GM12878 (cell line): ENCODE data around the gene ZFHX2. TPM values are rescaled to one million over a fixed set of nuclear protein-coding genes. Genes with fewer than 3 reads are reported as not detected.

ENCODE experiments used
- ATAC-seq: fragments of 200-7000 bp; cut with Tn5 transposase; 3 replicates; pipeline ENCODE4 v1.9.1; 2020; ENCODE audit warnings: mild to moderate bottlenecking, moderate library complexity
- BruUV-seq: library from RNA; stranded (reverse); fragments of 400-500 nt; replicated peaks from 2 replicates; lab custom pipeline; 2021; lab: Mats Ljungman, UMichigan
- CTCF ChIA-PET: fragments of 300-600 bp; sonication (Branson Sonifier 250); formaldehyde crosslinking; extraction: SDS; loops from one replicate; lab custom pipeline; 2021; ENCODE audit warnings: inconsistent platforms; lab: Yijun Ruan, JAX
- POLR2A ChIA-PET: fragments of 350-600 bp; formaldehyde crosslinking; extraction: SDS; loops from one replicate; lab custom pipeline; 2021; ENCODE audit warnings: inconsistent platforms; lab: Charles Lee
- RAD21 ChIA-PET: fragments of 300-600 bp; sonication (Branson Sonifier 250); formaldehyde crosslinking; loops from one replicate; lab custom pipeline; 2023; ENCODE audit warnings: antibody characterized with exemption; ENCODE audit not compliant: unreplicated experiment; lab: Charles Lee
- SMC1A ChIA-PET: fragments of 300-600 bp; sonication (Branson Sonifier 250); formaldehyde crosslinking; loops from one replicate; lab custom pipeline; 2023; ENCODE audit not compliant: unreplicated experiment, uncharacterized antibody; lab: Charles Lee
- DNase-seq: peaks from one replicate; pipeline ENCODE4 v3.0.0-alpha.2; 2011; ENCODE audit warnings: low read depth, low spot score
- FAIRE-seq: peaks from 3 replicates; lab custom pipeline; 2011; peaks lifted over from hg19 to GRCh38; lab: Jason Lieb, UNC
- H2AFZ ChIP-seq: 2 replicates; pipeline ENCODE4 v1.6.0; 2011; ENCODE audit warnings: low read depth, low read length, control low read depth; ENCODE audit not compliant: control insufficient read depth
- H3K27ac ChIP-seq: 2 replicates; pipeline ENCODE4 v1.5.1; 2011; ENCODE audit warnings: control low read depth; ENCODE audit not compliant: control insufficient read depth, insufficient read depth
- H3K27me3 ChIP-seq, 2 experiments: replicated peaks in 1 of 2; 2 replicates each; pipeline versions ENCODE4 v1.6.0 to v1.6.1; 2011; ENCODE audit warnings: low read length in 1 of 2; ENCODE audit not compliant: control insufficient read depth in 2 of 2, insufficient read depth in 2 of 2
- H3K36me3 ChIP-seq, 2 experiments: 2 replicates each; pipeline ENCODE4 v1.5.1; 2011; ENCODE audit warnings: low read length in 1 of 2; ENCODE audit not compliant: control insufficient read depth in 2 of 2, insufficient read depth in 2 of 2
- H3K4me1 ChIP-seq: 2 replicates; pipeline ENCODE4 v1.6.1; 2011; ENCODE audit warnings: mild to moderate bottlenecking, low read length, moderate library complexity, mixed read lengths; ENCODE audit not compliant: control insufficient read depth, insufficient read depth
- H3K4me2 ChIP-seq: 2 replicates; pipeline ENCODE4 v1.6.0; 2011; ENCODE audit warnings: control low read depth; ENCODE audit not compliant: control insufficient read depth, insufficient read depth
- H3K4me3 ChIP-seq: fragments of 200-600 bp; sonication (generic); 2 replicates; pipeline ENCODE4 v1.5.1; 2016
- H3K79me2 ChIP-seq: 2 replicates; pipeline ENCODE4 v1.6.0; 2011; ENCODE audit warnings: low read length; ENCODE audit not compliant: control insufficient read depth, insufficient read depth
- H3K9ac ChIP-seq: 2 replicates; pipeline ENCODE4 v1.8.0; 2011; ENCODE audit warnings: low read length, control low read depth, mixed read lengths; ENCODE audit not compliant: control insufficient read depth, insufficient read depth
- H3K9me3 ChIP-seq: replicated peaks from 3 replicates; pipeline ENCODE4 v1.5.1; 2011; ENCODE audit warnings: mild to moderate bottlenecking, low read length; ENCODE audit not compliant: control insufficient read depth, insufficient read depth
- H4K20me1 ChIP-seq: 2 replicates; pipeline ENCODE4 v1.6.0; 2011; ENCODE audit not compliant: control insufficient read depth, insufficient read depth
- BHLHE40 ChIP-seq, 2 experiments: fragments of 450-650 bp in 1 of 2; IDR thresholded peaks; 2 replicates each; pipeline ENCODE4 v1.6.1; 2011 to 2017; ENCODE audit warnings: low read depth in 2 of 2, borderline replicate concordance in 1 of 2, improper control_type of control experiment in 1 of 2, low read length in 1 of 2, mild to moderate bottlenecking in 1 of 2
- BRCA1 ChIP-seq: IDR thresholded peaks from 2 replicates; pipeline ENCODE4 v1.6.1; 2011; ENCODE audit warnings: low read depth, low read length, improper control_type of control experiment
- CBX3 ChIP-seq: fragments of 200-600 bp; sonication (generic); IDR thresholded peaks from 2 replicates; pipeline ENCODE4 v1.6.1; 2016; ENCODE audit warnings: low read depth, borderline replicate concordance
- DPF2 ChIP-seq: fragments of 450-650 bp; IDR thresholded peaks from 2 replicates; pipeline ENCODE4 v1.6.1; 2017; ENCODE audit warnings: mild to moderate bottlenecking
- FOS ChIP-seq: IDR thresholded peaks from 3 replicates; pipeline ENCODE4 v1.6.1; 2011; ENCODE audit warnings: borderline replicate concordance; ENCODE audit not compliant: insufficient read length; ENCODE audit errors: extremely low read depth
- IKZF1 ChIP-seq: fragments of 450-650 bp; conservative IDR thresholded peaks from 2 replicates; pipeline ENCODE4 v1.6.1; 2017; ENCODE audit warnings: antibody characterized with exemption, mild to moderate bottlenecking
- IRF4 ChIP-seq: IDR thresholded peaks from 2 replicates; pipeline ENCODE4 v1.6.1; 2011; ENCODE audit warnings: low read depth, low read length
- JUNB ChIP-seq: IDR thresholded peaks from 2 replicates; pipeline ENCODE4 v1.6.1; 2016; ENCODE audit warnings: antibody characterized with exemption, mild to moderate bottlenecking
- NBN ChIP-seq: fragments of 450-650 bp; IDR thresholded peaks from 2 replicates; pipeline ENCODE4 v1.6.1; 2016
- PAX8 ChIP-seq: fragments of 450-650 bp; IDR thresholded peaks from 2 replicates; pipeline ENCODE4 v1.6.1; 2017; ENCODE audit warnings: mild to moderate bottlenecking, moderate library complexity
- SUPT20H ChIP-seq: IDR thresholded peaks from 2 replicates; pipeline ENCODE4 v1.6.1; 2011; ENCODE audit warnings: low read depth, mild to moderate bottlenecking, low read length, moderate library complexity, borderline replicate concordance; ENCODE audit not compliant: control insufficient read depth
- YBX1 ChIP-seq: fragments of 450-650 bp; IDR thresholded peaks from 2 replicates; pipeline ENCODE4 v1.6.1; 2016; ENCODE audit warnings: antibody characterized with exemption
- ZNF622 ChIP-seq: fragments of 450-650 bp; IDR thresholded peaks from 2 replicates; pipeline ENCODE4 v1.6.1; 2017; ENCODE audit warnings: mild to moderate bottlenecking, inconsistent platforms
- WGBS: methylation state at CpG from one replicate; pipeline ENCODE4 v1.1.6; 2016; ENCODE audit warnings: low lambda C conversion rate; ENCODE audit not compliant: insufficient replicate concordance, insufficient coverage; ENCODE audit errors: missing lambda C conversion rate; 5-methylcytosine and 5-hydroxymethylcytosine counted together
- in situ Hi-C: fragments of 300-500 bp; cut with MboI; formaldehyde crosslinking; loops from 9 replicates; pipeline ENCODE4 v1.14.3; 2018; ENCODE audit warnings: mixed read lengths
- intact Hi-C: fragments of 100-400 bp; cut with micrococcal nuclease; formaldehyde crosslinking; loops from one replicate; pipeline ENCODE4 v1.14.2; 2022; ENCODE audit not compliant: unreplicated experiment
- polyA plus RNA-seq, 11 experiments: library from polyadenylated mRNA; depleted of rRNA in 4 of 11; unstranded in 6 of 11; stranded (reverse) in 5 of 11; fragments of >200 nt; fragmentation: Nextera tagmentation in 4 of 11; fragmentation: Illumina TruSeq in 1 of 11; extraction: Ambion mirVana in 4 of 11; extraction: Trizol in 1 of 11; gene quantifications; 1 replicate in 1 of 11; 2 replicates in 10 of 11; pipeline versions ENCODE4 v1.2.1 to v1.2.3, GENCODE V29; 2011 to 2016; ENCODE audit warnings: inconsistent platforms in 2 of 11, missing spikeins in 2 of 11, low read depth in 1 of 11
- total RNA-seq, 4 experiments: library from RNA; depleted of rRNA in 3 of 4; stranded (reverse); fragments of >200 nt in 3 of 4; fragmentation: Illumina TruSeq in 1 of 4; extraction: Trizol in 1 of 4; gene quantifications; 2 replicates each; pipeline versions ENCODE4 v1.2.1 to v1.2.3, GENCODE V29; 2013 to 2021
- TF ChIP-seq, protein P1 (sequence below): fragments of 450-650 bp; IDR thresholded peaks from 2 replicates; pipeline ENCODE4 v1.6.1; 2017; ENCODE audit warnings: mild to moderate bottlenecking, moderate library complexity
- TF ChIP-seq, protein P2 (sequence below): IDR thresholded peaks from 2 replicates; pipeline ENCODE4 v1.6.1; 2012; ENCODE audit warnings: improper control_type of control experiment, low read depth, low read length; ENCODE audit not compliant: insufficient replicate concordance

The ZFHX2 gene
- total and polyA plus RNA-seq, 10 of the 15 experiments (the other 5 are each of a cell fraction or from before 2014, with no cell fraction given) = 0.27 to 2.2 (median 0.55) TPM

DNA sequence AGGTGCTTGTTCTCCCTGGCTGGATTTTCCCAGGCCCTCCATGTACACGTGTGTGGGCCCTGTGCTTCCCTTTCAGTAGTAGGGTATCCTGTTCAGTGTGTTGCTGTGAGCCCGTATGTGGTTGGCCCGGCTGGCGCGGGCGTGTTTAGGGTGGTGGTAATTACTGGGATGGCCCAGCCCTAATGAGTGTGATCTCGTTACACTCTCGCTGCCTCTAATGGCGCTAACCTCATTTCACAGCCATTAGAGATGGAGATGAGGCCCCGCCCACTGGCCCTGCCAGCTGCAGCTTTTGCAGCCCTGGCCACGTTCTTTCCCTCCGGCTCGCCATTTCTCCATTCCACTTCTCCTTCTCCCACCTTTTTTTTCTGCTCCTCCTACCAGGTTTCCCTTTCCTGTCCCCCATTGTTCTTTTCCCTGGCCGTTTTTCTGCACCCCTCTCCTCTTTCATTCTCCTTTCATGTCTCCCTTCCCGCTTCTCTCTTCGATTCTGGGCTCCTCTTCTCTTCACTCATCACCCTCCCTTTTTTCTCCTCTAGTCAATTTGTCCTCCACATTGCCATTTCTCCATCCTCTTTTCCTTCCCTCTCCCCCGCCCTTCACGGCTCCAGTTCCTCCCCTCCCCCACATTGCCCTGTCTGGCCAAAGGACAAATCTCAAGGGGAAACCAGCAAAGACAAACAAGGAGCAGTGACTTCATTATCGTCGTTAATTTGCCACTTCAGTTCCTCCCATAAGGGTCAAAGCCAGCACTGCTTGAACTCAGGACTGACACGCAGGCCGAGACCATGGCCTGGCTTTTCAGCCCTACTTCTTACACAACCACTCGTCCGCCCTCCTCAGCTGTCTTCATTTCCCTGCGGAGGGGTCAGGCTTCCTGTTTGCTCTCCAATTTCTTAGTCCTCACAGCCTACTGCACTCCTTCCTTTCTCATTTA, 6.8 kb downstream of the ZFHX2 start:
- CTCF ChIA-PET = interaction anchor here (11.4 kb wide), 1 partner anchor 16 kb away, joined by 131 read pairs; no protein-coding TSS in a partner anchor
- H3K4me3 ChIP-seq = no peak overlapping the region

More for the DNA sequence above, 6.8 kb downstream of the ZFHX2 start:
- RAD21 ChIA-PET = no interaction called here
- 83% methylated on average over 25 of the region's 25 CpGs for WGBS
- BruUV-seq = no TSS peak
- POLR2A ChIA-PET = interaction anchor here (0.6 kb wide), 1 partner anchor 840 kb away, joined by 4 read pairs; no protein-coding TSS in a partner anchor
- intact Hi-C loops = no loop called here
- SMC1A ChIA-PET = no interaction called here
- H3K9me3 ChIP-seq = no peaks in the 10 kb centered on the region
- no peaks in the 10 kb centered on the region for H3K79me2 ChIP-seq
- ATAC-seq (no peak), FAIRE-seq (no peak), DNase-seq (no peak)
- no peak overlapping the region for H3K4me2 ChIP-seq
- no peaks in the 10 kb centered on the region for H3K36me3 ChIP-seq
- in situ Hi-C loops = no loop called here
- no peaks in the 10 kb centered on the region for H3K4me1 ChIP-seq
- H2AFZ ChIP-seq = no peak overlapping the region
- H3K9ac ChIP-seq = no peak overlapping the region
- H4K20me1 ChIP-seq = no peaks in the 10 kb centered on the region
- H3K27ac ChIP-seq = no peak overlapping the region
- no peaks in the 10 kb centered on the region for H3K27me3 ChIP-seq
- no peak for TF ChIP-seq CBX3
- TF ChIP-seq JUNB = no peak
- no peak for TF ChIP-seq YBX1
- TF ChIP-seq IKZF1 = no peak
- TF ChIP-seq SUPT20H = no peak
- TF ChIP-seq BRCA1 = no peak
- no peak for TF ChIP-seq ZNF622
- no peak for TF ChIP-seq BHLHE40 (IDR thresholded peaks at IDR 0.05; ENCODE audit: borderline replicate concordance in 1 of 2, low read depth in 2 of 2, low read length in 1 of 2)
- TF ChIP-seq, protein P1, sequence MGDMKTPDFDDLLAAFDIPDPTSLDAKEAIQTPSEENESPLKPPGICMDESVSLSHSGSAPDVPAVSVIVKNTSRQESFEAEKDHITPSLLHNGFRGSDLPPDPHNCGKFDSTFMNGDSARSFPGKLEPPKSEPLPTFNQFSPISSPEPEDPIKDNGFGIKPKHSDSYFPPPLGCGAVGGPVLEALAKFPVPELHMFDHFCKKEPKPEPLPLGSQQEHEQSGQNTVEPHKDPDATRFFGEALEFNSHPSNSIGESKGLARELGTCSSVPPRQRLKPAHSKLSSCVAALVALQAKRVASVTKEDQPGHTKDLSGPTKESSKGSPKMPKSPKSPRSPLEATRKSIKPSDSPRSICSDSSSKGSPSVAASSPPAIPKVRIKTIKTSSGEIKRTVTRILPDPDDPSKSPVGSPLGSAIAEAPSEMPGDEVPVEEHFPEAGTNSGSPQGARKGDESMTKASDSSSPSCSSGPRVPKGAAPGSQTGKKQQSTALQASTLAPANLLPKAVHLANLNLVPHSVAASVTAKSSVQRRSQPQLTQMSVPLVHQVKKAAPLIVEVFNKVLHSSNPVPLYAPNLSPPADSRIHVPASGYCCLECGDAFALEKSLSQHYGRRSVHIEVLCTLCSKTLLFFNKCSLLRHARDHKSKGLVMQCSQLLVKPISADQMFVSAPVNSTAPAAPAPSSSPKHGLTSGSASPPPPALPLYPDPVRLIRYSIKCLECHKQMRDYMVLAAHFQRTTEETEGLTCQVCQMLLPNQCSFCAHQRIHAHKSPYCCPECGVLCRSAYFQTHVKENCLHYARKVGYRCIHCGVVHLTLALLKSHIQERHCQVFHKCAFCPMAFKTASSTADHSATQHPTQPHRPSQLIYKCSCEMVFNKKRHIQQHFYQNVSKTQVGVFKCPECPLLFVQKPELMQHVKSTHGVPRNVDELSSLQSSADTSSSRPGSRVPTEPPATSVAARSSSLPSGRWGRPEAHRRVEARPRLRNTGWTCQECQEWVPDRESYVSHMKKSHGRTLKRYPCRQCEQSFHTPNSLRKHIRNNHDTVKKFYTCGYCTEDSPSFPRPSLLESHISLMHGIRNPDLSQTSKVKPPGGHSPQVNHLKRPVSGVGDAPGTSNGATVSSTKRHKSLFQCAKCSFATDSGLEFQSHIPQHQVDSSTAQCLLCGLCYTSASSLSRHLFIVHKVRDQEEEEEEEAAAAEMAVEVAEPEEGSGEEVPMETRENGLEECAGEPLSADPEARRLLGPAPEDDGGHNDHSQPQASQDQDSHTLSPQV = no peak
- no peak for TF ChIP-seq DPF2
- TF ChIP-seq PAX8 = no peak
- TF ChIP-seq, protein P2, sequence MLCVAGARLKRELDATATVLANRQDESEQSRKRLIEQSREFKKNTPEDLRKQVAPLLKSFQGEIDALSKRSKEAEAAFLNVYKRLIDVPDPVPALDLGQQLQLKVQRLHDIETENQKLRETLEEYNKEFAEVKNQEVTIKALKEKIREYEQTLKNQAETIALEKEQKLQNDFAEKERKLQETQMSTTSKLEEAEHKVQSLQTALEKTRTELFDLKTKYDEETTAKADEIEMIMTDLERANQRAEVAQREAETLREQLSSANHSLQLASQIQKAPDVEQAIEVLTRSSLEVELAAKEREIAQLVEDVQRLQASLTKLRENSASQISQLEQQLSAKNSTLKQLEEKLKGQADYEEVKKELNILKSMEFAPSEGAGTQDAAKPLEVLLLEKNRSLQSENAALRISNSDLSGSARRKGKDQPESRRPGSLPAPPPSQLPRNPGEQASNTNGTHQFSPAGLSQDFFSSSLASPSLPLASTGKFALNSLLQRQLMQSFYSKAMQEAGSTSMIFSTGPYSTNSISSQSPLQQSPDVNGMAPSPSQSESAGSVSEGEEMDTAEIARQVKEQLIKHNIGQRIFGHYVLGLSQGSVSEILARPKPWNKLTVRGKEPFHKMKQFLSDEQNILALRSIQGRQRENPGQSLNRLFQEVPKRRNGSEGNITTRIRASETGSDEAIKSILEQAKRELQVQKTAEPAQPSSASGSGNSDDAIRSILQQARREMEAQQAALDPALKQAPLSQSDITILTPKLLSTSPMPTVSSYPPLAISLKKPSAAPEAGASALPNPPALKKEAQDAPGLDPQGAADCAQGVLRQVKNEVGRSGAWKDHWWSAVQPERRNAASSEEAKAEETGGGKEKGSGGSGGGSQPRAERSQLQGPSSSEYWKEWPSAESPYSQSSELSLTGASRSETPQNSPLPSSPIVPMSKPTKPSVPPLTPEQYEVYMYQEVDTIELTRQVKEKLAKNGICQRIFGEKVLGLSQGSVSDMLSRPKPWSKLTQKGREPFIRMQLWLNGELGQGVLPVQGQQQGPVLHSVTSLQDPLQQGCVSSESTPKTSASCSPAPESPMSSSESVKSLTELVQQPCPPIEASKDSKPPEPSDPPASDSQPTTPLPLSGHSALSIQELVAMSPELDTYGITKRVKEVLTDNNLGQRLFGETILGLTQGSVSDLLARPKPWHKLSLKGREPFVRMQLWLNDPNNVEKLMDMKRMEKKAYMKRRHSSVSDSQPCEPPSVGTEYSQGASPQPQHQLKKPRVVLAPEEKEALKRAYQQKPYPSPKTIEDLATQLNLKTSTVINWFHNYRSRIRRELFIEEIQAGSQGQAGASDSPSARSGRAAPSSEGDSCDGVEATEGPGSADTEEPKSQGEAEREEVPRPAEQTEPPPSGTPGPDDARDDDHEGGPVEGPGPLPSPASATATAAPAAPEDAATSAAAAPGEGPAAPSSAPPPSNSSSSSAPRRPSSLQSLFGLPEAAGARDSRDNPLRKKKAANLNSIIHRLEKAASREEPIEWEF = no peak
- no peak for TF ChIP-seq NBN
- TF ChIP-seq IRF4 = no peak
- TF ChIP-seq FOS = no peak
